SU-DHL-6 (cell line): Measurements from ENCODE around the gene RNF17.
"Not testable (repeated sequence)": the region's sequence is repeated elsewhere in the genome, so short reads cannot be mapped to it uniquely, and the experiment has no call there.

ENCODE experiments used
- H2AFZ ChIP-seq: fragments of 200-600 bp; sonication (generic); 2 replicates; pipeline ENCODE4 v1.6.1; 2014; ENCODE audit warnings: low read depth, mild to moderate bottlenecking, moderate library complexity, mixed read lengths, antibody characterized with exemption, low read length; ENCODE audit not compliant: severe bottlenecking
- H3F3A ChIP-seq: fragments of 200-600 bp; shearing (Covaris generic); 2 replicates; pipeline ENCODE4 v1.6.0; 2016; ENCODE audit warnings: antibody characterized with exemption, mild to moderate bottlenecking; ENCODE audit not compliant: insufficient read depth
- H3K27ac ChIP-seq: fragments of 200-600 bp; sonication (generic); 2 replicates; pipeline ENCODE4 v1.5.1; 2016; ENCODE audit warnings: low read depth, mild to moderate bottlenecking, low read length, moderate library complexity, mixed read lengths
- H3K27me3 ChIP-seq: fragments of 200-600 bp; sonication (generic), shearing (Covaris generic); 2 replicates; pipeline ENCODE4 v1.6.0; 2014; ENCODE audit warnings: mild to moderate bottlenecking, low read length
- H3K36me3 ChIP-seq: fragments of 200-600 bp; sonication (generic); 2 replicates; pipeline ENCODE4 v1.6.1; 2014; ENCODE audit warnings: mild to moderate bottlenecking, low read length, mixed read lengths
- H3K4me2 ChIP-seq: fragments of 300-600, 200-600 bp; shearing (Covaris generic), sonication (generic); 2 replicates; pipeline ENCODE4 v1.6.0; 2014; ENCODE audit warnings: low read length, low read depth, mild to moderate bottlenecking; ENCODE audit not compliant: poor library complexity, severe bottlenecking
- H3K4me3 ChIP-seq: fragments of 200-600 bp; sonication (generic); 2 replicates; pipeline ENCODE4 v1.5.1; 2014; ENCODE audit warnings: antibody characterized with exemption, low read length, mild to moderate bottlenecking, mixed read lengths; ENCODE audit not compliant: insufficient read depth, poor library complexity, severe bottlenecking
- H3K79me2 ChIP-seq: fragments of 200-600 bp; sonication (generic); 2 replicates; pipeline ENCODE4 v1.6.1; 2014; ENCODE audit warnings: mild to moderate bottlenecking, low read length, moderate library complexity; ENCODE audit not compliant: insufficient read depth
- H3K9ac ChIP-seq: fragments of 200-600 bp; sonication (generic); 2 replicates; pipeline ENCODE4 v1.7.0; 2014; ENCODE audit warnings: mild to moderate bottlenecking, low read length
- H3K9me2 ChIP-seq: fragments of 200-600 bp; sonication (generic); replicated peaks from 2 replicates; pipeline ENCODE4 v1.6.1; 2014; ENCODE audit warnings: low read length; ENCODE audit not compliant: insufficient read depth
- H3K9me3 ChIP-seq: fragments of 200-600 bp; sonication (generic); 2 replicates; pipeline ENCODE4 v1.6.1; 2014; ENCODE audit warnings: low read length, mixed read lengths; ENCODE audit not compliant: insufficient read depth
- H4K20me1 ChIP-seq: fragments of 200-600 bp; sonication (generic); 2 replicates; pipeline ENCODE4 v1.6.1; 2014; ENCODE audit warnings: low read depth, mild to moderate bottlenecking, antibody characterized with exemption, low read length, moderate library complexity, mixed read lengths
- CTCF ChIP-seq: fragments of 200-600 bp; sonication (generic); IDR thresholded peaks from one replicate; pipeline ENCODE4 v1.5.1; 2017; ENCODE audit warnings: antibody characterized with exemption, mild to moderate bottlenecking, low read length, moderate library complexity; ENCODE audit not compliant: insufficient read depth, poor library complexity, severe bottlenecking
- EZH2phosphoT487 ChIP-seq: fragments of 200-600 bp; sonication (generic), shearing (Covaris generic); conservative IDR thresholded peaks from 2 replicates; pipeline ENCODE4 v1.6.1; 2018; ENCODE audit warnings: mild to moderate bottlenecking, antibody characterized with exemption, low read length, moderate library complexity, mixed read lengths

RNF17 gene

GRCh38 chr13:24827799-24828198 lies 63.8 kb downstream of the RNF17 start:
- Histone ChIP-seq H3F3A (no peaks in the 10 kb centered on the region), H3K27ac (no peak overlapping the region), H3K79me2 (no peaks in the 10 kb centered on the region), H2AFZ (no peak overlapping the region), H3K27me3 (no peaks in the 10 kb centered on the region), H3K36me3 (no peaks in the 10 kb centered on the region), H3K9me3 (no peaks in the 10 kb centered on the region), H3K4me2 (no peak overlapping the region), H3K4me3 (no peak overlapping the region), H4K20me1 (no peaks in the 10 kb centered on the region), H3K9ac (no peak overlapping the region), H3K9me2 (no peaks in the 10 kb centered on the region)
- TF ChIP-seq EZH2phosphoT487: no peak
- no peak for TF ChIP-seq CTCF

- Histone ChIP-seq H3K9me3 (no peaks in the 10 kb centered on the region), H3F3A (no peaks in the 10 kb centered on the region), H3K36me3 (no peaks in the 10 kb centered on the region), H3K9me2 (no peaks in the 10 kb centered on the region), H3K79me2 (no peaks in the 10 kb centered on the region), H3K9ac (no peak overlapping the region), H3K27me3 (no peaks in the 10 kb centered on the region), H3K4me3 (no peak overlapping the region), H4K20me1 (no peaks in the 10 kb centered on the region), H3K27ac (no peak overlapping the region), H2AFZ (no peak overlapping the region), H3K4me2 (no peak overlapping the region)
- no peak for TF ChIP-seq CTCF
- no peak for TF ChIP-seq EZH2phosphoT487
These were observed 71.0 kb downstream of the RNF17 start for GRCh38 chr13:24834902-24835510.

GRCh38 chr13:24837528-24837927 lies 73.6 kb downstream of the RNF17 start:
- not testable (repeated sequence) for H3K4me2 ChIP-seq, H3K36me3 ChIP-seq, H3F3A ChIP-seq, H3K27me3 ChIP-seq, H3K9me3 ChIP-seq, H4K20me1 ChIP-seq, H3K79me2 ChIP-seq, H3K9me2 ChIP-seq, H2AFZ ChIP-seq, H3K27ac ChIP-seq, H3K4me3 ChIP-seq, H3K9ac ChIP-seq

GRCh38 chr13:24842549-24843274 lies 78.7 kb downstream of the RNF17 start:
- H3K9me2 ChIP-seq: no peaks in the 10 kb centered on the region
- no peak overlapping the region for H3K4me2 ChIP-seq
- H4K20me1 ChIP-seq: no peaks in the 10 kb centered on the region
- TF ChIP-seq CTCF: no peak
- no peak for TF ChIP-seq EZH2phosphoT487
- H3K27ac ChIP-seq: no peak overlapping the region
- H3K9ac ChIP-seq: no peak overlapping the region
- no peaks in the 10 kb centered on the region for H3F3A ChIP-seq
- H3K27me3 ChIP-seq: no peaks in the 10 kb centered on the region
- no peaks in the 10 kb centered on the region for H3K9me3 ChIP-seq
- no peak overlapping the region for H2AFZ ChIP-seq
- H3K4me3 ChIP-seq: no peak overlapping the region
- H3K36me3 ChIP-seq: no peaks in the 10 kb centered on the region
- H3K79me2 ChIP-seq: no peaks in the 10 kb centered on the region
